Fibroblast of mammary gland (primary cell): ENCODE results near the gene BCAS3.

ENCODE experiments used
- DNase-seq: peaks from one replicate; pipeline ENCODE4 v3.0.0-alpha.2; 2010; ENCODE audit warnings: low read depth
- H3K4me3 ChIP-seq: 2 replicates; pipeline ENCODE4 v1.5.1; 2011; ENCODE audit warnings: low read depth, mild to moderate bottlenecking, low read length, moderate library complexity; ENCODE audit not compliant: control insufficient read depth
- TF ChIP-seq, protein P1 (sequence below): conservative IDR thresholded peaks from 2 replicates; pipeline ENCODE4 v1.5.1; 2011; ENCODE audit warnings: low read depth, low read length, inconsistent platforms; ENCODE audit not compliant: control insufficient read depth, insufficient read depth

The BCAS3 gene

DNA sequence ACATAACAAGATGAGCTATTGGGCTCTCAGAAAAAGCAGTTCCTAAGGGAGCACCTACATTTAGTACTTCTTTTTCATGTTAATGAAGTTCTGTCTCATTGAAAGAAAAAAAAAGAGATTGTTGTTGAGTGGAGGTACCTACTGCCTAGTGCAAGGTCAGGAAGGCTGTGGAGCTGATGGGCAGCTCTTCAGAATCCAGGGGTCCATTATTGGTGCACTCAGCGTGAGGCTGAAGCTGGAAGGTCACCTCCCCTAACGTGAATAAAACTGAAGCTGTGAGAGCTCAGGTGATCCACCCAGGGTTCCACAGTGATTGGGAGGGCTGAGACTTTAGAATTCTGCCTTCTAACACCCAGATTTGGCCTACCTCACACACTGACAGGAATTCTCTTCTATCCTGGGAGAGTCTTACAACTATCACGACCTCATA is 568.1 kb downstream of the BCAS3 start:
- DNase-seq = no peak
- TF ChIP-seq, protein P1, sequence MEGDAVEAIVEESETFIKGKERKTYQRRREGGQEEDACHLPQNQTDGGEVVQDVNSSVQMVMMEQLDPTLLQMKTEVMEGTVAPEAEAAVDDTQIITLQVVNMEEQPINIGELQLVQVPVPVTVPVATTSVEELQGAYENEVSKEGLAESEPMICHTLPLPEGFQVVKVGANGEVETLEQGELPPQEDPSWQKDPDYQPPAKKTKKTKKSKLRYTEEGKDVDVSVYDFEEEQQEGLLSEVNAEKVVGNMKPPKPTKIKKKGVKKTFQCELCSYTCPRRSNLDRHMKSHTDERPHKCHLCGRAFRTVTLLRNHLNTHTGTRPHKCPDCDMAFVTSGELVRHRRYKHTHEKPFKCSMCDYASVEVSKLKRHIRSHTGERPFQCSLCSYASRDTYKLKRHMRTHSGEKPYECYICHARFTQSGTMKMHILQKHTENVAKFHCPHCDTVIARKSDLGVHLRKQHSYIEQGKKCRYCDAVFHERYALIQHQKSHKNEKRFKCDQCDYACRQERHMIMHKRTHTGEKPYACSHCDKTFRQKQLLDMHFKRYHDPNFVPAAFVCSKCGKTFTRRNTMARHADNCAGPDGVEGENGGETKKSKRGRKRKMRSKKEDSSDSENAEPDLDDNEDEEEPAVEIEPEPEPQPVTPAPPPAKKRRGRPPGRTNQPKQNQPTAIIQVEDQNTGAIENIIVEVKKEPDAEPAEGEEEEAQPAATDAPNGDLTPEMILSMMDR = no peak
- H3K4me3 ChIP-seq = no peak overlapping the region

DNA sequence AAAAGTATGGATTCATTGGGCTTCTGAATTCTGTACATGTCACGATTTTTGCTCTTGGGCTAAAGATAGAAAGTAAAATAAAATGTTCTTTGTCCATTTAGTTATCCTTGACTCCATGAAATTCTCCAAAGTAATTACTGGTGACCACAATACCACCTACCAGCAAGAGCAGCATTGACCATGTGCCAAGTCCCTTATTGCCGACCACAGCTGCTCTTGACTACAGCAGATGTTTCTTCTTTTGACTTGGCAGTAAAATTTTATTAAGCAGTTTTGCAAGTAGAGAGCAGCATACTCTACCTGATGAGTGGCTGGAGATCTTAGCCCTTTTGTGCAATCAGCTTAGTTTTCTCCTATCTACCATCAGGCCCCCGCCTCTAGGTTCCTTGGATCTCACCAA is 569.8 kb downstream of the BCAS3 start:
- H3K4me3 ChIP-seq = no peak overlapping the region
- TF ChIP-seq, protein P1 = peak; percentile 4
- DNase-seq = peak; percentile 95

DNA sequence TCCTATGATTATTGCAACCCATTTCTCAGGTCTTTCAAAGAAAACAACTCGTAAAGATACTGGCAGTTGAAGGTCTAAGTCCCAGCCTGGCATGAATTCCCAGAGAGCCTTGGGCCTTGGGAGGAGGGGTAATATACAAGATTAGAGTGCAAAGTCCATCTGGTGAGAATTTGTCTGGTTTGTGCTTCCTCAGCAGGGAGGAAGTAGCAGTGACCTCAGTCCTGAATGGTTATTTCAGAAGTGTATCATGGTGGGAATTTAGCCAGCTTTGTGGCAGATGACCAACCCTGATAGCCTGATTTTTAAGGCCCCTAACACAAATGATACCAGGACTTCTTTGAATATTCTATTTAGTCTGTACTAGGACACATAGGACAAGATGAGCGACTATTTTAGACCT is 570.7 kb downstream of the BCAS3 start:
- TF ChIP-seq, protein P1 = no peak
- DNase-seq = peak; percentile 74
- no peak overlapping the region for H3K4me3 ChIP-seq

DNA sequence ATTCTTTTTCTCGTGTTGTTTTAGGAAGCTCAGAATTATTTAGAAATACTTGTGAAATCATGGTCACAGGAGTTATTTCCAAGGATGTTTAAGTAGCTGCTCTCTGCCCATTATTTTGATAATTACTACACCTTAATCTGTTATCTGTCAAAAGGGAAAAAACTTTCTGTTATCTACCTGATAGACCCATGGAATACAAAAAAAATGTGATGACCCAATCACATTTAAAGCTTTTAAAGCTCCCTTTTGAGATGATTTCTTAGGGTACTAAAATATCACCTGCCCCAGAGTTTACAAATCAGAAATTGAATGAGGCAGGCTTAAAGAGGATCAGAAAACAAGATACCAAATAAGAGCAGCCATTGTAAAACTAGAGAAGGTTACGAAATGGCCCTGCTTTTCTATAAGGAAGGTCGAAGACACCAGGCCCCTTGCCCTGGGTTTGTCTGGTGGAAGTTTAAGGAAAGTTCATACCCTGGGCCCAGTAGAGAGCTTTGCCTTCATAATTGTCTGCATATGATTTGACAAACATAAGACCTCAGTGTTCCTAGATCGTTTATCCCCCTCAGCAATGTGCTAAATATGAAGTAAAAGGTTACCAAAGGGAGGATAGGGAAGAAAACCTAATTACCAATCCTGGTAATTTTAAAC is 572.1 kb downstream of the BCAS3 start:
- TF ChIP-seq, protein P1 = no peak
- no peak for DNase-seq
- no peak overlapping the region for H3K4me3 ChIP-seq

DNA sequence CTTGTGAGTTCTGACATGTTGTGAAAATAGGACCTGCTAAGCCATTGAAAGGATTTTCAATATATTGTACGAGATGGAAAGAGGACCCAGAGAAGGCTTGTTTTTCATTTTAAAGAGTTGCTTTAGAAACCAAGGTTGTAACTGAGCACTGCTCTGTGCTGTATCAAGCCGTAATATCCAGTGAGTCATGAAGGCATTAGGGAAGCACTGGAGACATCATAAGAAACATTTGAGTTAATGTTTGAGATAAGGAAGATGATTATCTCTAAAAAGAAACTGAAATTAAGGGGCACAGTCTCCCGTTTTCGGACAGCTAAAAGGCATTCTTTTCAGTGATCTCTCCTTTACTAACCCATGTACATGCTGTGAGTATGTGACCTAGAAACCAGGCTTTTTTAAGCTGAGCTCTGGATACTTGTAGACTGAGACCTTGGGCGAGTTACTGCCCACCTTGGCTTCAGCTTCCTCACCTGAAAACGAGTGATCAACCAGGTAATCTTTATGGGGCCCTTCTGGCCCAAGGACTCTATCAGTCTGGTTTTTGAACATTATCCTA is 572.8 kb downstream of the BCAS3 start:
- TF ChIP-seq, protein P1 = no peak
- H3K4me3 ChIP-seq = no peak overlapping the region
- peak; percentile 72 for DNase-seq

DNA sequence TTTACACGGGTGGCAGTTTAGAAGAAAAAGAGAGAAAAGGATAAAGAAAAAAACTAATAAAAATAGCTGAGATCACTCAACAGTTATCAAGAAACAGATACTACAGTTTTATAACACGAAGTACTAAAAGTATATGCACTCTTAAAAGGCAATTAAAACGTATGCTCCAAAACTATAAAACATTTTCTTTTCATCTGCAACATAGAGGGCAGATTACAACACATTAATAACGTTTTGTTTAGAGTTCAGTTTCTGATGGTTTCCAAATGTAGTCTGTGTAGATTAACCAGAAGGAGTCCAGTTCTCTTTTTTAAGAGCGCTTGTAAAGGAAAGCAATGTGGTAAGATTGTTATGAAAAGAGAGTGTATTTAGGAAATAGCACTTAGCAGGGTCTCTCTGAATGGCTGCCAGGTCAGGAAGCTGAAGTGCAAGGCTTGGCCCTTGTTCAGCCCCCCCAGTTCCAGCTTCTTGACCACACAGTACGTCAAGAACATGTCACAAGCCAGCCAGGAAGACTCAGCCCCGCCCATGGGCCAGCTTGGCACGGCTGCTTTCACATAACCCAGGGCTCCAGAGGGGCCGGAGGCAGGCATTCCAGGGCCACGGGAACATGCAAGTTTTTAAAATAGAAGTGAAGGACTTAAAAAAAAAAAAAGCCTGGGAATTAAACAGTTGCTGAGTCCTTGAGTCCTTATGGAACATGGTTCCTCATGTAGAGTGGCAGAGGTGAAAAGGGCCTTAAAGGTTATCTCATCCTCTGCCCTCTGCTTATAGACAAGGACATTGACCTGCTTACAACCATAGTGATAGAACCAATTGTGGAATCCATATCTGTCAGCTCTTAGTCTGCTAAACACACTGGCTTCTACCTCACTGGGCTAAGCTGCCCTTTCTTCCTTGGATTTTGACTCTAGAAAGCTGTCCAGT is 574.6 kb downstream of the BCAS3 start:
- TF ChIP-seq, protein P1 = no peak
- peak; percentile 99 for DNase-seq
- H3K4me3 ChIP-seq = no peak overlapping the region
